HEK293 (cell line): Measurements from ENCODE around the gene CLSTN1.

Experiments used
- CTCF ChIA-PET: fragments of 350-600 bp; formaldehyde crosslinking; extraction: SDS; loops from one replicate; lab custom pipeline; 2021; ENCODE audit warnings: antibody characterized with exemption; lab: Yijun Ruan, JAX
- POLR2A ChIA-PET: fragments of 300-600 bp; formaldehyde crosslinking; extraction: SDS; loops from one replicate; lab custom pipeline; 2020; ENCODE audit warnings: antibody characterized with exemption, inconsistent platforms; lab: Yijun Ruan, JAX
- H3K27ac ChIP-seq: fragments of 200-500 bp; sonication (Bioruptor generic); 2 replicates; pipeline ENCODE4 v1.5.1; 2014; ENCODE audit warnings: low read depth, low read length, control low read depth, inconsistent platforms; ENCODE audit errors: extremely low read depth
- H3K36me3 ChIP-seq, 2 experiments: fragments of 200-500 bp in 1 of 2; sonication (Bioruptor generic) in 1 of 2; 1 replicate in 1 of 2; 2 replicates in 1 of 2; pipeline ENCODE4 v1.5.1; 2014 to 2017; ENCODE audit warnings: inconsistent platforms in 2 of 2, low read length in 2 of 2; ENCODE audit not compliant: control insufficient read depth in 2 of 2, insufficient read depth in 1 of 2
- H3K4me1 ChIP-seq: fragments of 200-500 bp; sonication (Bioruptor generic); 2 replicates; pipeline ENCODE4 v1.5.1; 2014; ENCODE audit warnings: mild to moderate bottlenecking, low read length, inconsistent platforms; ENCODE audit not compliant: control insufficient read depth, insufficient read depth
- H3K4me3 ChIP-seq: 2 replicates; pipeline ENCODE4 v1.5.1; 2011; ENCODE audit warnings: low read depth, mild to moderate bottlenecking, control low read depth, low read length, moderate library complexity
- H3K9me3 ChIP-seq: fragments of 200-500 bp; sonication (Bioruptor generic); 2 replicates; pipeline ENCODE4 v1.5.1; 2014; ENCODE audit warnings: low read depth, low read length, inconsistent platforms; ENCODE audit not compliant: control insufficient read depth, insufficient read depth
- BCL11A ChIP-seq: fragments of 450-650 bp; formaldehyde crosslinking; IDR thresholded peaks from 2 replicates; pipeline ENCODE4 v1.5.1; 2016; ENCODE audit warnings: low read depth, missing biosample characterization, missing genetic modification characterization
- GLIS2 ChIP-seq: fragments of 450-650 bp; formaldehyde crosslinking; IDR thresholded peaks from 2 replicates; pipeline ENCODE4 v1.5.1; 2016; ENCODE audit warnings: missing biosample characterization, missing genetic modification characterization
- KLF9 ChIP-seq: fragments of 450-650 bp; formaldehyde crosslinking; IDR thresholded peaks from 2 replicates; pipeline ENCODE4 v1.5.1; 2016; ENCODE audit warnings: missing biosample characterization, missing genetic modification characterization, low read depth
- PRDM1 ChIP-seq: fragments of 450-650 bp; formaldehyde crosslinking; IDR thresholded peaks from 2 replicates; pipeline ENCODE4; 2016; ENCODE audit warnings: missing biosample characterization, missing genetic modification characterization
- ZBTB17 ChIP-seq: fragments of 450-650 bp; formaldehyde crosslinking; IDR thresholded peaks from 2 replicates; pipeline ENCODE4 v1.5.1; 2016; ENCODE audit warnings: missing biosample characterization, missing genetic modification characterization
- ZBTB20 ChIP-seq: fragments of 450-650 bp; formaldehyde crosslinking; IDR thresholded peaks from 2 replicates; pipeline ENCODE4 v1.5.1; 2016; ENCODE audit warnings: missing biosample characterization, missing genetic modification characterization
- ZBTB7A ChIP-seq: fragments of 450-650 bp; formaldehyde crosslinking; IDR thresholded peaks from 2 replicates; pipeline ENCODE4 v1.5.1; 2016; ENCODE audit warnings: low read depth, missing biosample characterization, missing genetic modification characterization
- ZNF121 ChIP-seq: fragments of 450-650 bp; formaldehyde crosslinking; IDR thresholded peaks from 2 replicates; pipeline ENCODE4 v1.5.1; 2016; ENCODE audit warnings: missing biosample characterization, missing genetic modification characterization
- ZNF140 ChIP-seq: fragments of 450-650 bp; formaldehyde crosslinking; IDR thresholded peaks from 2 replicates; pipeline ENCODE4 v1.5.1; 2016; ENCODE audit warnings: missing biosample characterization, missing genetic modification characterization
- ZNF239 ChIP-seq: fragments of 450-650 bp; formaldehyde crosslinking; IDR thresholded peaks from 2 replicates; pipeline ENCODE4 v1.5.1; 2016; ENCODE audit warnings: missing biosample characterization, missing genetic modification characterization
- ZNF433 ChIP-seq: fragments of 450-650 bp; formaldehyde crosslinking; IDR thresholded peaks from 2 replicates; pipeline ENCODE4 v1.5.1; 2016; ENCODE audit warnings: missing biosample characterization, missing genetic modification characterization, low read depth
- ZNF707 ChIP-seq: fragments of 450-650 bp; formaldehyde crosslinking; IDR thresholded peaks from 2 replicates; pipeline ENCODE4 v1.5.1; 2016; ENCODE audit warnings: missing biosample characterization, missing genetic modification characterization
- ZNF768 ChIP-seq: fragments of 450-650 bp; formaldehyde crosslinking; IDR thresholded peaks from 2 replicates; pipeline ENCODE4 v1.5.1; 2018; ENCODE audit warnings: missing biosample characterization, mild to moderate bottlenecking, missing genetic modification characterization
- ZNF785 ChIP-seq: fragments of 450-650 bp; formaldehyde crosslinking; IDR thresholded peaks from 2 replicates; pipeline ENCODE4 v1.5.1; 2016; ENCODE audit warnings: missing biosample characterization, missing genetic modification characterization
- ZNF843 ChIP-seq: fragments of 450-650 bp; formaldehyde crosslinking; IDR thresholded peaks from 2 replicates; pipeline ENCODE4 v1.5.1; 2016; ENCODE audit warnings: missing biosample characterization, missing genetic modification characterization
- TF ChIP-seq, protein P1 (sequence below): fragments of 450-650 bp; formaldehyde crosslinking; IDR thresholded peaks from 2 replicates; pipeline ENCODE4 v1.5.1; 2016; ENCODE audit warnings: missing biosample characterization, missing genetic modification characterization, borderline replicate concordance
- TF ChIP-seq, protein P2 (sequence below): fragments of 450-650 bp; formaldehyde crosslinking; IDR thresholded peaks from 2 replicates; pipeline ENCODE4 v1.5.1; 2016; ENCODE audit warnings: missing biosample characterization, missing genetic modification characterization, low read depth
- TF ChIP-seq, protein P3 (sequence below): fragments of 450-650 bp; formaldehyde crosslinking; optimal IDR thresholded peaks from 2 replicates; pipeline ENCODE3; 2016; ENCODE audit warnings: missing biosample characterization, mild to moderate bottlenecking, missing genetic modification characterization
- TF ChIP-seq, protein P4 (sequence below): fragments of 450-650 bp; formaldehyde crosslinking; IDR thresholded peaks from 2 replicates; pipeline ENCODE4 v1.5.1; 2016; ENCODE audit warnings: missing biosample characterization, missing genetic modification characterization

CLSTN1 gene

DNA sequence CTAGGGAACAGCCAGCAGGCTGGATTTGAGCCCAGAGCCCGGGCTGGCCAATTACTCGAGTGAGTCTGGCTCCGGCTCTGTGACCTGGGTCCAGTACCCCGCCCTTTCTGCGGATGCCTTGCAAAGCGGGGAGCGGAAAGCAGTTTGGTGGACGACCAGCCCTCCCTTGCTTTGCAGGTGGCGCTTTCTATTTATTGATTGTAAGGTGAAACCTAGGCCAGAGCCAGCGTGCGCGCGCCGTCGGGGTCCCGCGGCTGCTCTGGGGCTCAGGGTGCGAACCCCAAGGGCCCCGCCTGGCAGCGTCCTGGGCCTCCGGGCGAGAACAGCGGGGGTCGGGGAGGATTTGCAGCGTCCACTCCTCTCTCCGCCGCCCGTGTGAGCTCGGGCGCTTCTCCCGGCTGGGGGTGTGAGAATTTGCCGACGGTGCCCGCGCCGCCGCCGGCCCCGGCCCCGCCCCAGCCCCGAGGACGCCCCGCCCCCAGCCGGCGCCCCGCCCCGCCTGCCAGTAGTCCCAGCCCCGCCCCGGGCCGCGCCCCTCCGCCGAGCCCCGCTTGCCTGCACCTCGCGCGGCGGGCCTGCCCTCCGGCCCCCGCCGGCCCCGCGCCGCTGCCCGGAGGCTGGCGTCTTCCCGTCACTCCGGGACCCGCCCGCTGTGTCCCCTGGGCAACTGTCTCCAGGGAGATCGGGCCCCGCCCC lies 134.6 kb downstream of the CLSTN1 start (continued):
- TF ChIP-seq, protein P1, sequence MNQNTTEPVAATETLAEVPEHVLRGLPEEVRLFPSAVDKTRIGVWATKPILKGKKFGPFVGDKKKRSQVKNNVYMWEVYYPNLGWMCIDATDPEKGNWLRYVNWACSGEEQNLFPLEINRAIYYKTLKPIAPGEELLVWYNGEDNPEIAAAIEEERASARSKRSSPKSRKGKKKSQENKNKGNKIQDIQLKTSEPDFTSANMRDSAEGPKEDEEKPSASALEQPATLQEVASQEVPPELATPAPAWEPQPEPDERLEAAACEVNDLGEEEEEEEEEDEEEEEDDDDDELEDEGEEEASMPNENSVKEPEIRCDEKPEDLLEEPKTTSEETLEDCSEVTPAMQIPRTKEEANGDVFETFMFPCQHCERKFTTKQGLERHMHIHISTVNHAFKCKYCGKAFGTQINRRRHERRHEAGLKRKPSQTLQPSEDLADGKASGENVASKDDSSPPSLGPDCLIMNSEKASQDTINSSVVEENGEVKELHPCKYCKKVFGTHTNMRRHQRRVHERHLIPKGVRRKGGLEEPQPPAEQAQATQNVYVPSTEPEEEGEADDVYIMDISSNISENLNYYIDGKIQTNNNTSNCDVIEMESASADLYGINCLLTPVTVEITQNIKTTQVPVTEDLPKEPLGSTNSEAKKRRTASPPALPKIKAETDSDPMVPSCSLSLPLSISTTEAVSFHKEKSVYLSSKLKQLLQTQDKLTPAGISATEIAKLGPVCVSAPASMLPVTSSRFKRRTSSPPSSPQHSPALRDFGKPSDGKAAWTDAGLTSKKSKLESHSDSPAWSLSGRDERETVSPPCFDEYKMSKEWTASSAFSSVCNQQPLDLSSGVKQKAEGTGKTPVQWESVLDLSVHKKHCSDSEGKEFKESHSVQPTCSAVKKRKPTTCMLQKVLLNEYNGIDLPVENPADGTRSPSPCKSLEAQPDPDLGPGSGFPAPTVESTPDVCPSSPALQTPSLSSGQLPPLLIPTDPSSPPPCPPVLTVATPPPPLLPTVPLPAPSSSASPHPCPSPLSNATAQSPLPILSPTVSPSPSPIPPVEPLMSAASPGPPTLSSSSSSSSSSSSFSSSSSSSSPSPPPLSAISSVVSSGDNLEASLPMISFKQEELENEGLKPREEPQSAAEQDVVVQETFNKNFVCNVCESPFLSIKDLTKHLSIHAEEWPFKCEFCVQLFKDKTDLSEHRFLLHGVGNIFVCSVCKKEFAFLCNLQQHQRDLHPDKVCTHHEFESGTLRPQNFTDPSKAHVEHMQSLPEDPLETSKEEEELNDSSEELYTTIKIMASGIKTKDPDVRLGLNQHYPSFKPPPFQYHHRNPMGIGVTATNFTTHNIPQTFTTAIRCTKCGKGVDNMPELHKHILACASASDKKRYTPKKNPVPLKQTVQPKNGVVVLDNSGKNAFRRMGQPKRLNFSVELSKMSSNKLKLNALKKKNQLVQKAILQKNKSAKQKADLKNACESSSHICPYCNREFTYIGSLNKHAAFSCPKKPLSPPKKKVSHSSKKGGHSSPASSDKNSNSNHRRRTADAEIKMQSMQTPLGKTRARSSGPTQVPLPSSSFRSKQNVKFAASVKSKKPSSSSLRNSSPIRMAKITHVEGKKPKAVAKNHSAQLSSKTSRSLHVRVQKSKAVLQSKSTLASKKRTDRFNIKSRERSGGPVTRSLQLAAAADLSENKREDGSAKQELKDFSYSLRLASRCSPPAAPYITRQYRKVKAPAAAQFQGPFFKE (tag by site-specific recombination), result no peak
- peak; percentile 58; the same call in 1 of the 2 replicates for TF ChIP-seq PRDM1 (tag by site-specific recombination)
- no peak for TF ChIP-seq ZNF843 (tag by site-specific recombination)
- TF ChIP-seq, protein P2, sequence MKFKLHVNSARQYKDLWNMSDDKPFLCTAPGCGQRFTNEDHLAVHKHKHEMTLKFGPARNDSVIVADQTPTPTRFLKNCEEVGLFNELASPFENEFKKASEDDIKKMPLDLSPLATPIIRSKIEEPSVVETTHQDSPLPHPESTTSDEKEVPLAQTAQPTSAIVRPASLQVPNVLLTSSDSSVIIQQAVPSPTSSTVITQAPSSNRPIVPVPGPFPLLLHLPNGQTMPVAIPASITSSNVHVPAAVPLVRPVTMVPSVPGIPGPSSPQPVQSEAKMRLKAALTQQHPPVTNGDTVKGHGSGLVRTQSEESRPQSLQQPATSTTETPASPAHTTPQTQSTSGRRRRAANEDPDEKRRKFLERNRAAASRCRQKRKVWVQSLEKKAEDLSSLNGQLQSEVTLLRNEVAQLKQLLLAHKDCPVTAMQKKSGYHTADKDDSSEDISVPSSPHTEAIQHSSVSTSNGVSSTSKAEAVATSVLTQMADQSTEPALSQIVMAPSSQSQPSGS (tag by site-specific recombination), result no peak
- no peak for TF ChIP-seq ZNF433 (tag by site-specific recombination)
- TF ChIP-seq ZNF785, result no peak

DNA sequence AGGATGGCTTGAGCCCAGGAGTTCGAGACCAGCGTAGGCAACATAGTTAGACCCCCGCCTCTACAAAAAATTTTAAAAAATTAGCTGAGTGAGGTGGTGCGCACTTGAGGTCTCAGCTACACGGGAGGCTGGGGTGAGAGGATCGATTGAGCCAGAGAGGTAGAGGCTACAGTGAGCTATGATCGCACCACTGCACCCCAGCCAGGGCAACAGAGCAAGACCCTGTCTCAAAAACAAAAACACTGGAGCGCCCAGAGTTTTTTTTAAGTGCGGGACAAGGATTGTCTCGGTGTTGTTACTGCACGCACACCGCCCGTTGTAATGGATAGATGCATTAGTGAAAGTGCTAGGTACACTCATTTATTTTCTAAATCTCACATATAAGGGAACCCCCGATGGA lies 135.2 kb downstream of the CLSTN1 start:
- ChIA-PET CTCF (interaction anchor here (0.5 to 0.8 kb wide), 2 partner anchors 62 to 236 kb away, joined by 3 read pairs; no protein-coding TSS in a partner anchor), POLR2A (no interaction called here)
- Histone ChIP-seq H3K4me3 (no peak overlapping the region), H3K27ac (no peak overlapping the region), H3K4me1 (no peaks in the 10 kb centered on the region), H3K36me3 (peaks cover 0 to 4% of the 10 kb centered on the region in 2 experiments; a peak in 1 of 3 replicates), H3K9me3 (no peaks in the 10 kb centered on the region)
- TF ChIP-seq ZNF121 (tag by site-specific recombination) (peak; percentile 96), ZNF707 (tag by site-specific recombination) (no peak), ZNF239 (no peak), BCL11A (tag by site-specific recombination) (no peak), ZNF140 (tag by site-specific recombination) (no peak), KLF9 (tag by site-specific recombination) (no peak), ZNF768 (tag by site-specific recombination) (no peak)

DNA sequence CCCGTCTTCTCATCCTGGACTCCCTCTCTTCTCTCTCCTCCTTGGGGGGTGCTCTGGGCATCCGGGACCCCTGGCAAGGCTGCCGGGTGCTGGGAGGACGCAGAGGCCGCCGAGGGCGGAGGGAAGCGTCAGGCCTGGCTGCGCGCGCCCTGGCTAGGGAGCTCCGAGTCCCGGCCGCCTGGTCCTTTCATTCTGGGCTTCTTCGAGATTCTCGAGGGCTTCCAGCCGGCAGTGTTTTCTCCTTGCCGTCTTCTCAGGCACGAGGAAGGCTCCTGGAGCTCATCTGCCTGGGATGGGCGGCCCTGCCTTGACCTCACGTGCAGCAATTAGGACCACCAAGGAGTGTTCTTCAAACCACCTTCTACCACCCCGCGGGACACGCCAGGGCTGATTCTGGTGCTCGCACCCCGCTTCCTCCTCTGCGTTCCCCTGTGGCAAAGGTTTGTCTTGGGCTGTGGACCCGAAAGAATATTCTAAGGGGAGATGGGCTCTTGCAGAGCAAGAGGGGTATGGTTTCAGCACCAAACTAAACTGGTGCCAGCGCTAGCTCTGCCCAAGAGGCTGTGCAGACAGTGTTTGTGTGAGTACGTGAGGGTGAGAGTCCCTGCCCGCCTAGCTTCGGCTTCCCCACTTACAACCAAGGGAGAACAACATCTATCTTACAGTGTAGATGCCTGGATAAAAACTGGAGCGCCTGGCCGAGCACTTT lies 135.7 kb downstream of the CLSTN1 start:
- Histone ChIP-seq H3K9me3 (no peaks in the 10 kb centered on the region), H3K4me1 (no peaks in the 10 kb centered on the region), H3K36me3 (peaks cover 0 to 6% of the 10 kb centered on the region in 2 experiments; a peak in 1 of 3 replicates), H3K27ac (no peak overlapping the region), H3K4me3 (peak overlapping the region; percentile 73)
- ChIA-PET POLR2A (no interaction called here), CTCF (interaction anchor here (0.5 to 0.8 kb wide), 2 partner anchors 61 to 236 kb away, joined by 3 read pairs; no protein-coding TSS in a partner anchor)
- TF ChIP-seq GLIS2 (0 out of 2 replicates have a peak, but pooled peaks have one; percentile 4), ZBTB20 (tag by site-specific recombination) (no peak), ZBTB7A (tag by site-specific recombination) (0 out of 2 replicates have a peak, but pooled peaks have one; percentile 21), ZBTB17 (tag by site-specific recombination) (peak; percentile 50; the same call in 1 of the 2 replicates)
- TF ChIP-seq, protein P3, sequence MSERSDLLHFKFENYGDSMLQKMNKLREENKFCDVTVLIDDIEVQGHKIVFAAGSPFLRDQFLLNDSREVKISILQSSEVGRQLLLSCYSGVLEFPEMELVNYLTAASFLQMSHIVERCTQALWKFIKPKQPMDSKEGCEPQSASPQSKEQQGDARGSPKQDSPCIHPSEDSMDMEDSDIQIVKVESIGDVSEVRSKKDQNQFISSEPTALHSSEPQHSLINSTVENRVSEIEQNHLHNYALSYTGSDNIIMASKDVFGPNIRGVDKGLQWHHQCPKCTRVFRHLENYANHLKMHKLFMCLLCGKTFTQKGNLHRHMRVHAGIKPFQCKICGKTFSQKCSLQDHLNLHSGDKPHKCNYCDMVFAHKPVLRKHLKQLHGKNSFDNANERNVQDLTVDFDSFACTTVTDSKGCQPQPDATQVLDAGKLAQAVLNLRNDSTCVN, result peak; percentile 60
- TF ChIP-seq, protein P4, sequence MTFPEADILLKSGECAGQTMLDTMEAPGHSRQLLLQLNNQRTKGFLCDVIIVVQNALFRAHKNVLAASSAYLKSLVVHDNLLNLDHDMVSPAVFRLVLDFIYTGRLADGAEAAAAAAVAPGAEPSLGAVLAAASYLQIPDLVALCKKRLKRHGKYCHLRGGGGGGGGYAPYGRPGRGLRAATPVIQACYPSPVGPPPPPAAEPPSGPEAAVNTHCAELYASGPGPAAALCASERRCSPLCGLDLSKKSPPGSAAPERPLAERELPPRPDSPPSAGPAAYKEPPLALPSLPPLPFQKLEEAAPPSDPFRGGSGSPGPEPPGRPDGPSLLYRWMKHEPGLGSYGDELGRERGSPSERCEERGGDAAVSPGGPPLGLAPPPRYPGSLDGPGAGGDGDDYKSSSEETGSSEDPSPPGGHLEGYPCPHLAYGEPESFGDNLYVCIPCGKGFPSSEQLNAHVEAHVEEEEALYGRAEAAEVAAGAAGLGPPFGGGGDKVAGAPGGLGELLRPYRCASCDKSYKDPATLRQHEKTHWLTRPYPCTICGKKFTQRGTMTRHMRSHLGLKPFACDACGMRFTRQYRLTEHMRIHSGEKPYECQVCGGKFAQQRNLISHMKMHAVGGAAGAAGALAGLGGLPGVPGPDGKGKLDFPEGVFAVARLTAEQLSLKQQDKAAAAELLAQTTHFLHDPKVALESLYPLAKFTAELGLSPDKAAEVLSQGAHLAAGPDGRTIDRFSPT (tag by site-specific recombination), result peak; percentile 4; the same call in 1 of the 2 replicates
